Measurements from ENCODE around the gene SYNPO2L.
"Not testable (repeated sequence)": the region's sequence is repeated elsewhere in the genome, so short reads cannot be mapped to it uniquely, and the experiment has no call there.

DNA sequence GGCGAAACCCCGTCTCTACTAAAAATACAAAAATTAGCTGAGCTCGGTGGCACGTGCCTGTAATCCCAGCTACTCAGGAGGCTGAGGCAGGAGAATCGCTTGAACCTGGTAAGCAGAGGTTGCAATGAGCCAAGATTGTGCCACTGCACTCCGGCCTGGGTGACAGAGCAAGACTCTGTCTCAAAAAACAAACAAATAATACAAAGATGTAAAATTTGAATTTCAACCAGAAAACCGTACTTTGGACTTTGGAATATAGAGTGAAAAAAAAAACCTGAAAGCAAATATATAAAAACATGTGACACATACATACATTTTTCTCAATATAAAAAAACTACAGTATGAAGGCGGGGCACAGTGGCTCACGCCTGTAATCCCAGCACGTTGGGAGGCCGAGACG is 34.9 kb downstream of the SYNPO2L start:
- TF ChIP-seq, protein P1, sequence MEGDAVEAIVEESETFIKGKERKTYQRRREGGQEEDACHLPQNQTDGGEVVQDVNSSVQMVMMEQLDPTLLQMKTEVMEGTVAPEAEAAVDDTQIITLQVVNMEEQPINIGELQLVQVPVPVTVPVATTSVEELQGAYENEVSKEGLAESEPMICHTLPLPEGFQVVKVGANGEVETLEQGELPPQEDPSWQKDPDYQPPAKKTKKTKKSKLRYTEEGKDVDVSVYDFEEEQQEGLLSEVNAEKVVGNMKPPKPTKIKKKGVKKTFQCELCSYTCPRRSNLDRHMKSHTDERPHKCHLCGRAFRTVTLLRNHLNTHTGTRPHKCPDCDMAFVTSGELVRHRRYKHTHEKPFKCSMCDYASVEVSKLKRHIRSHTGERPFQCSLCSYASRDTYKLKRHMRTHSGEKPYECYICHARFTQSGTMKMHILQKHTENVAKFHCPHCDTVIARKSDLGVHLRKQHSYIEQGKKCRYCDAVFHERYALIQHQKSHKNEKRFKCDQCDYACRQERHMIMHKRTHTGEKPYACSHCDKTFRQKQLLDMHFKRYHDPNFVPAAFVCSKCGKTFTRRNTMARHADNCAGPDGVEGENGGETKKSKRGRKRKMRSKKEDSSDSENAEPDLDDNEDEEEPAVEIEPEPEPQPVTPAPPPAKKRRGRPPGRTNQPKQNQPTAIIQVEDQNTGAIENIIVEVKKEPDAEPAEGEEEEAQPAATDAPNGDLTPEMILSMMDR (IDR thresholded peaks at IDR 0.05), result not testable (repeated sequence)
- TF ChIP-seq POLR2A (IDR thresholded peaks at IDR 0.05), result not testable (repeated sequence)

All from Peyer's patch (tissue), 4 donors.